HepG2 (cell line): ENCODE results near the gene VPS52. TPM values are rescaled to one million over a fixed set of nuclear protein-coding genes. Genes with fewer than 3 reads are reported as not detected.

Experiments
- AGO2 ChIP-seq: fragments of 200-400 bp; formaldehyde crosslinking; optimal IDR thresholded peaks from 2 replicates; pipeline ENCODE3; 2017; ENCODE audit warnings: mild to moderate bottlenecking, low read depth, low read length, moderate library complexity
- AHDC1 ChIP-seq: sonication (generic); formaldehyde crosslinking; IDR thresholded peaks from 2 replicates; pipeline ENCODE4 v1.5.1; 2020; ENCODE audit warnings: mild to moderate bottlenecking, missing genetic modification reagents, borderline replicate concordance
- ARHGAP35 ChIP-seq: sonication (generic); formaldehyde crosslinking; IDR thresholded peaks from 2 replicates; pipeline ENCODE4 v1.9.0; 2022; ENCODE audit warnings: mild to moderate bottlenecking, inconsistent platforms, moderate library complexity, missing genetic modification reagents, borderline replicate concordance
- ELF1 ChIP-seq: sonication (generic); formaldehyde crosslinking; IDR thresholded peaks from 2 replicates; pipeline ENCODE4 v1.4.0; 2020; ENCODE audit warnings: missing genetic modification reagents
- FOXO4 ChIP-seq: sonication (generic); formaldehyde crosslinking; conservative IDR thresholded peaks from 2 replicates; pipeline ENCODE4 v1.8.1; 2023; ENCODE audit warnings: missing genetic modification reagents
- JARID2 ChIP-seq: sonication (generic); formaldehyde crosslinking; IDR thresholded peaks from 2 replicates; pipeline ENCODE4 v1.8.1; 2023; ENCODE audit warnings: missing genetic modification reagents, inconsistent platforms; ENCODE audit not compliant: insufficient replicate concordance
- KDM4B ChIP-seq: sonication (generic); formaldehyde crosslinking; IDR thresholded peaks from 2 replicates; pipeline ENCODE4 v1.4.0; 2020; ENCODE audit warnings: missing genetic modification reagents
- MIER2 ChIP-seq: IDR thresholded peaks from 2 replicates; pipeline ENCODE4 v1.6.1; 2016; ENCODE audit warnings: missing biosample characterization, missing genetic modification reagents
- MIER3 ChIP-seq: IDR thresholded peaks from 2 replicates; pipeline ENCODE4 v1.6.1; 2016; ENCODE audit warnings: missing compliant biosample characterization, borderline replicate concordance
- MLLT10 ChIP-seq: sonication (generic); formaldehyde crosslinking; IDR thresholded peaks from 2 replicates; pipeline ENCODE4 v1.4.0; 2020; ENCODE audit warnings: missing genetic modification reagents
- MLX ChIP-seq: IDR thresholded peaks from 2 replicates; pipeline ENCODE4 v1.6.1; 2016
- MTF2 ChIP-seq: sonication (generic); formaldehyde crosslinking; IDR thresholded peaks from 2 replicates; pipeline ENCODE4 v1.5.0; 2020; ENCODE audit warnings: missing genetic modification reagents, borderline replicate concordance
- NKX3-1 ChIP-seq: sonication (generic); formaldehyde crosslinking; IDR thresholded peaks from 2 replicates; pipeline ENCODE4 v1.5.0; 2020; ENCODE audit warnings: missing genetic modification reagents
- PHF5A ChIP-seq: IDR thresholded peaks from one replicate; pipeline ENCODE4 v1.6.1; 2018; ENCODE audit warnings: low read depth, missing genetic modification reagents; ENCODE audit not compliant: unreplicated experiment
- RBAK ChIP-seq: sonication (generic); formaldehyde crosslinking; IDR thresholded peaks from 2 replicates; pipeline ENCODE4 v1.5.1; 2020; ENCODE audit warnings: mild to moderate bottlenecking, missing genetic modification reagents
- SALL2 ChIP-seq: sonication (generic); formaldehyde crosslinking; IDR thresholded peaks from 2 replicates; pipeline ENCODE4 v1.8.1; 2023; ENCODE audit warnings: mild to moderate bottlenecking, missing genetic modification reagents, inconsistent platforms
- SP1 ChIP-seq, 2 experiments: fragments of 450-650 bp in 1 of 2; sonication (generic) in 1 of 2; formaldehyde crosslinking in 1 of 2; IDR thresholded peaks; 2 replicates each; pipeline versions ENCODE4 v1.4.0 to v1.6.1; 2016 to 2020; ENCODE audit warnings: missing genetic modification reagents in 1 of 2
- ZNF207 ChIP-seq: fragments of 450-650 bp; IDR thresholded peaks from 2 replicates; pipeline ENCODE4 v1.6.1; 2016; ENCODE audit warnings: antibody characterized with exemption, borderline replicate concordance
- ZNF354B ChIP-seq: sonication (generic); formaldehyde crosslinking; IDR thresholded peaks from 2 replicates; pipeline ENCODE4 v1.8.0; 2022; ENCODE audit warnings: mild to moderate bottlenecking, missing genetic modification reagents
- ZSCAN21 ChIP-seq: sonication (generic); formaldehyde crosslinking; IDR thresholded peaks from 2 replicates; pipeline ENCODE4 v1.8.0; 2022; ENCODE audit warnings: mild to moderate bottlenecking, missing genetic modification reagents, moderate library complexity, borderline replicate concordance
- polyA plus RNA-seq, 8 experiments: library from polyadenylated mRNA; depleted of rRNA in 3 of 8; stranded (reverse) in 7 of 8; unstranded in 1 of 8; fragments of >200 nt; fragmentation: Illumina TruSeq in 4 of 8; extraction: Trizol in 4 of 8; gene quantifications; 2 replicates each; pipeline versions ENCODE4 v1.2.1 to v1.2.3, GENCODE V29; 2011 to 2016; ENCODE audit warnings: low read depth in 4 of 8, missing spikeins in 1 of 8, mixed read lengths in 1 of 8; ENCODE audit not compliant: insufficient read depth in 1 of 8
- total RNA-seq, 5 experiments: library from RNA; depleted of rRNA; stranded (reverse); fragments of >200 nt; fragmentation: Illumina TruSeq; extraction: Trizol; gene quantifications; 2 replicates each; pipeline ENCODE4 v1.2.3, GENCODE V29; 2016; ENCODE audit warnings: low read depth in 1 of 5

VPS52 gene
- total and polyA plus RNA-seq, 2 of the 13 experiments (the other 11 are each of a cell fraction or from before 2014, with no cell fraction given): 48.9 to 85.5 TPM

GRCh38 chr6:33271468-33272274, at the start of gene VPS52, which contains the start of gene RPS18 (continued):
- peak; percentile 27; the same call in 1 of the 2 replicates for TF ChIP-seq MLX (CRISPR knock-in tag)
- TF ChIP-seq AGO2: peak; percentile 86
- peak; percentile 92 for TF ChIP-seq ARHGAP35
- TF ChIP-seq ZNF207: no peak
- TF ChIP-seq FOXO4 (CRISPR knock-in tag): peak; percentile 99
- peak; percentile 88; the same call in 1 of the 2 replicates for TF ChIP-seq SALL2 (CRISPR knock-in tag)
- TF ChIP-seq MLLT10 (CRISPR knock-in tag): no peak
- TF ChIP-seq MTF2 (CRISPR knock-in tag): 0 out of 2 replicates have a peak, but pooled peaks have one; percentile 65
- peak; percentile 52; the same call in 1 of the 2 replicates for TF ChIP-seq ZSCAN21 (CRISPR knock-in tag)
- TF ChIP-seq AHDC1: peak; percentile 16; the same call in 1 of the 2 replicates
- no peak for TF ChIP-seq JARID2 (CRISPR knock-in tag)
- TF ChIP-seq ZNF354B (CRISPR knock-in tag): no peak; the same call in none of the 2 replicates
- TF ChIP-seq ELF1 (CRISPR knock-in tag): peak; percentile 92
- TF ChIP-seq MIER3: peak; percentile 73; the same call in 1 of the 2 replicates
- peak; percentile 78; the same call in 1 of the 2 replicates for TF ChIP-seq MIER2
- TF ChIP-seq SP1 (IDR thresholded peaks at IDR 0.05): no peak
- 0 out of 2 replicates have a peak, but pooled peaks have one; percentile 79 for TF ChIP-seq SP1 (CRISPR knock-in tag; IDR thresholded peaks at IDR 0.05)
- TF ChIP-seq PHF5A: peak; percentile 67
- 0 out of 2 replicates have a peak, but pooled peaks have one; percentile 40 for TF ChIP-seq RBAK
- TF ChIP-seq NKX3-1 (CRISPR knock-in tag): peak; percentile 84
- peak; percentile 67 for TF ChIP-seq KDM4B (CRISPR knock-in tag)
